Activated T-cell treated with anti-CD3 and anti-CD28 coated beads for 48 hours (primary cell): Measurements from ENCODE around the gene SUMF1.

Experiments used
- DNase-seq: peaks from one replicate; pipeline ENCODE4 v3.0.0-alpha.2; 2020; ENCODE audit warnings: low read depth

SUMF1 gene

DNA sequence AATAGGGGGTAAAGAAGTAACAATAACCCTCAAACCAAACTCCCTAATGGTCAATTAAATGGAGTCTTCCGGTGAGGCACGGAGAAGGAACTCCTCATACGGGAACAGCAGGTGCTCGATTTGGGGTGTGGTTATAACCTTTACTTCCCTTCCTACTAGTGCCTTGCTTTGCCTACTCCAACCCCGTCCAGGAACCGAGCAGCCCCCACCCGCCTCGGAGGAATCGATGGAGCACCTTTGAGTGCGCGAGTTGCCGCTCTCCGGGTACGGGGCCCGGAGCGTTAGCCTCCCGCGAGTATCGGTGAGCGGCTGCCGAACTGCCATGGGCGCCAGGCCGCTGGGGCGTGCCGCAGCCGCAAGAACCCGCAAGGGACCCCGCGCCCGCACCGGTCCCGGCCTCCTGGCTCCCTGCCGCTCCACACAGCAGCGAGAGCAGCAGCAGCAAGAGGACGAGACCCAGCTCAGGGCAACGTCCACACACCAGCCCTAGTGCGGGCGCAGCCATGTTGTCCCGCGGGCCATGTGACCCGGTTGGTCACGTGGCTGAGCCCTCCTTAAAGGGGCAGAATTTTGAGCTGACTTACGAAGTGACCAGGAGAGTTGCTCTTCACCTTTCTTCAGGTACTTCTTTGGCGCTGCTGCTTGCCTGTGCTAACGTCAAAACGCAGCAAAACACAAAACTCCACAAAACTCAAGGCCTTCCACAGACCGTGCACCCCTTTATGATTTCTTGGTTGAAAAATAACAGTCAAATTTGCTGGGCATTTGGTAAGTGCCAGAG is at the start of gene SUMF1:
Gene SUMF1 (minus strand): TSS at position 529 of the 781 bp plus-strand sequence. CDS start 24 bp downstream, at position 505.
- peak; percentile 61 for DNase-seq

DNA sequence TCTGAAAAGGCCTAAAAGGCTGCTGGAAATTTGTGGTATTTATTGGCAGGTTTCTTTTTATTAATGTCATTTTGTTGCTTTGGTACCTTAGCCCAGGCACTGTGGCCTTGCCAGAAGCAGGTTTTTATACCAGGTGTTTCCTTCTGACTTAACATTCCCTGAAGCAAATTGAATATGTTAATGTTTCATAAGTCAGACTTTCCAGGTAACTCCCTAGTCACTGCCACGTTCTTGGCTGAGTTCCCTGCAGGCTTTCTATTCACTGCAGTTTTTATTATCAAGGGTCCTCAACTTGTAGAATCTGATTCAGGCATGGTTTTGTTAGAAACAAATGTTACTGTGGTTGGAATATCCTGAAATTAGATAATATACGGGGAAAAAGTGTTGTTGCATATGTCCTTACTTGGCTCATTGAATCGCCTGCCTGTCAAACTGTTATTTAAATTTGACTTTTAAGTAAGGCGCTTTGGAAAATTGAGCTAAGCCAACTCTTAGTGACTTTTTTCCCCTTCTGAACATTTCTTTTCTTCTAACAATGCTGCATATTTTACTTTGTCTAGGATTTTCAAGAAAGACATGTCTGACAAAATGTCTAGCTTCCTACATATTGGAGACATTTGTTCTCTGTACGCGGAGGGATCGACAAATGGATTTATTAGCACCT is 49.0 kb upstream of the SUMF1 start:
- DNase-seq = no peak

DNA sequence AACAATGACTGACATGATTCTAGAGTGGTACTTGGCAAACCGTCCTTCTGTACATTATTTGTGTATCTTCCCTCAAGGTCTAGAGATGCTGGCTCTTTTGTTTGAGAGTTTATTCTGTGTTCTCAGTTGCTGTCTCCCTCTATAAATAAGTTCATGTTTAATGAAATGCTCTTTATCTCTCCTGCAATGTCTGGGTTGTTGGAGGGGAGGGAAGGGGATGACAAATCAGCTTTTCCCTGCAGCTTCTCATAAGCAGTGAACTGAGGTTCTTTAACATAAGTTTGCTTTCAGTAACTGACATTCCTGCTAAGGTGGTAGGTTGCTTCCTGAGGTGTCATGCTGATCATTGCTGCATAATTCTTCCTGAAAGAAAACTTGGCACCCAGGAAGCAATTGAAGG is 47.8 kb upstream of the SUMF1 start:
- no peak for DNase-seq

DNA sequence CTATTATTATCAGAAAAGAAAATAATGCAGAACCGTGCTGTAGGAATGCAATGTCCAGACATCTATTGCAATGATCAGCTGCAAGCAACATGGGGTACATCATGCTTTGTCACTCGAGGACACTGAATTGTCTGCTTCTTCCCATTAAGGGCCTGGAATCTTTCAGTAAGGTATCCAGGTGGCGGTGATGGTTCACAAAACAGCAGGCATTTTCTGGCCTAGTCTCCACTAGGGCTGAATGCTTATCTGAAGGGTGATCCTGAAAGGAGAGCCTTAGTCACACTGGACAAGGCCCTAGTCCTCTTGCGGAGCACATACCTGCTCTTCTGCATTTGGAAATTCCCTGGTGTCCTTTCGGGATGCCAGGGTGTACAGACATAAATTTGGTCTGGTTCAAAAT is 47.3 kb upstream of the SUMF1 start:
- no peak for DNase-seq

DNA sequence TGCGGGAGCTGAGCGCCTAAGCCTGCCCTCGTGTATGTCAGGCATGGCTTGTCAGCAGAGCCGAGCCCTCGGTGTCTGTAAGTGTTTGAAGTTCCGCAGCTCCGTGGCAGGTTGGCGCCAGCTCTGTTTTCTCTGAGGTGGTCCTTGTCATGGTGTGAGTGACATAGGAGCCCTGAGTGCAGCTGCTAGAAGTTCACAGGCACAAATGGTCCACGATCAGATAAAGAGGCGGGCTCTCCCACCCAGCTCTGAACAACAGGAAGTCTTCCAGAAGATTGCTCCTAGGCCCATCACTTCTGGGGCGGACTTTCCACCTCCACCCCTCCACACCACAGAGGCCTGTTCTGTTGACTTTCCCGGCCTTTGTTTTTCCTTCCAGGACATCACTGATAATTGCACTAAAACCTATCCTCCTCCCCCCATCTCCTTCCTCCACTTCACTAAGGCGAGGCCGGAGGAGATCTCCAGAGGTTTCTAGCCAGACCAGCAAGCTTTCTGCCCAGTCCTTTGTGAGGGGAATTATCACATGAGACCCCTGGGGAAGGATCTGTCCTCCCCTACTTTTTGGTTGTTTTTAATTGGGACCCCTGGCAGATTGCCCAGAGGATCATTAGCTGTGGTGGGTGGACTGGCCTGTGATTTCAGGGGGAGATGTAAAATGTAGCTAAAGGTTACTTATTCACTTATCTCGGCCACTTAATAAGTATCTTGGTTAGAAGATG is 46.0 kb upstream of the SUMF1 start:
- DNase-seq = no peak

DNA sequence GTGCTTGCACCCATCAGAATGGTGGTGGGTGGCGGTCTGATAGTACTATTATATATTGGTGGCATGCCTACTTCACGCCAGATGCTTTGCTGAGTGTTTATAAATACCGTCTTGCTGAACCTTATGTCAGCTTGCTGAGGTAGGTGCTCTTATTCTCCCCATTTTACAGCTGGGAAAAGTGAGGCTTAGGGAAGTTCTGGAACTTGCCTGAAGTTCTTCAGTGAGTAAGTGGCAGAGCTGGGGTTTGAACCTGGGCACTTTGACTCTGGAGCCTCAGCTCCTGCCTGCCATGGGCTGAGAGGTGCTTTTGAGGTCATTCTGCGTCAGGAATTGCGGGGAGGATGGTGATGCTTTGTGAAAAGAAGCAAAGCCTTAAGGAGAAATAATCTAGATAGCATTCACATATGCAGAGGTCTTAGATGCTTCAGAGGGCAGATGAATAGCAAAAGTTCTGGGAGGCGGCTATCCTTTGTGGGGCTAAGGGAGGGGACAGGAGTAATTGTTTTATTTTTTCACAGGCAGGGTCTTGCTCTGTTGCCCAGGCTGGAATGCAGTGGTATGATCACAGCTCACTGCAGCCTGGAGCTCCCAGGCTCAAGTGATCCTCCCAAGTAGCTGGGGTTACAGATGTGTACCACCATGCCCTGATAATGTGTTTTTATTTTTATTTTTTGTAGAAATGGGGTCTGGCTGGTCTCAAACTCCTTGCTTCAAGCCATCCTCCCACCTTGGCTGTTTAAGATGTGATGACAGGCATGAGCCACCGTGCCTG is 44.6 kb upstream of the SUMF1 start:
- no peak for DNase-seq

DNA sequence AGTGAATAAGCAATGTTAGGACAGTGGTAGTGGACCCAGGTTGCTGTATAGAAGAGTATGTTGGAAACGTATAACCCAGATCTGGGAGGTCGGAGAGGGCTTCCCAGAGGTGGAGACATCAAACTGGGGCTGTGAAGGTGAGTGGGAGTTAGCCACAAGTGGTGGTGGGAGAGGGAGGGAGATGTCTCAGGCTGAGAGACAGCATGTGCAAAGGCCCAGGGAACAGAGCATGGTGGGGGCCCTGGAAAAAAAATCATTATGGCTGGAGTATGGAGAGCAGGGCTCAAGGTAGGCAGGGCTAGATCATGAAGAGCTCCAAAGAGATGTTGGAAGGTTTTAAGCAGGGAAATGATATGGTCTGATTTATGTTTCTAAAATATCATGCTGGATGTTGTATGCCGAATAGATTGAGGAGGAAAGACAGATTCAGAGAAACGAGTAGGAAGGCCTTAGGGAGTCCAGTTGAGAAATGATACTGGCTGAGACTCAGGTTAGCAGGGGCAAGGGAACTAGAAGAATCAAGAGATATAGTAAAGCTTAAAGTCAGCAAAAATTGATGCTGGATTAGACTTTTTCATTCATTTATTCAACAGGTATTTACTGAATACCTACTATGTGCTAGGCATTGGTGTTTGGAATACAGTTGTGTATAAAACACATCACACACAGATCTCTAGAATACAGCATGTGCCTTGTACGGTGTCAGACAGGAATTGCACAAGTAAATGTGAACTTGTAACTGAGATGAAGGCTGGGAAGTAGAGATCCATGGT is 43.1 kb upstream of the SUMF1 start:
- no peak for DNase-seq

DNA sequence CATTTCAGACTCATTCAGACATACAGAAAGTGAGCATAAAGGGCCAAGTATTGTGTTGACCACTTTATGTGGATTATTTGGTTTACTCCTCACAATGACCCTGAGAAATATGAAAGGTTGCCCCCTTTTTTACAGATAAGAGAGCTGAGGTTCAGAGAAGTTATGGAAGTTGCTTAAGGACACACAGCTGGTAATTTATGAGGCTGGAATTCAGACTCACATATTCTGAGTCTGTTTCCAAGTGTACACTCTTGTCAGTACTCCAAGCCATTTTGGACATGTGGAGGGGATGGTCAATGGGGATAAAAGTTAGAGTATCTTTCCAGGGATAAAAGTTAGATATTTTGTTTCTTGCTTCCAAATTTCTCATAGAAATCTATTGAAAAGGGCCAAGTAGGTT is 42.0 kb upstream of the SUMF1 start:
- no peak for DNase-seq

DNA sequence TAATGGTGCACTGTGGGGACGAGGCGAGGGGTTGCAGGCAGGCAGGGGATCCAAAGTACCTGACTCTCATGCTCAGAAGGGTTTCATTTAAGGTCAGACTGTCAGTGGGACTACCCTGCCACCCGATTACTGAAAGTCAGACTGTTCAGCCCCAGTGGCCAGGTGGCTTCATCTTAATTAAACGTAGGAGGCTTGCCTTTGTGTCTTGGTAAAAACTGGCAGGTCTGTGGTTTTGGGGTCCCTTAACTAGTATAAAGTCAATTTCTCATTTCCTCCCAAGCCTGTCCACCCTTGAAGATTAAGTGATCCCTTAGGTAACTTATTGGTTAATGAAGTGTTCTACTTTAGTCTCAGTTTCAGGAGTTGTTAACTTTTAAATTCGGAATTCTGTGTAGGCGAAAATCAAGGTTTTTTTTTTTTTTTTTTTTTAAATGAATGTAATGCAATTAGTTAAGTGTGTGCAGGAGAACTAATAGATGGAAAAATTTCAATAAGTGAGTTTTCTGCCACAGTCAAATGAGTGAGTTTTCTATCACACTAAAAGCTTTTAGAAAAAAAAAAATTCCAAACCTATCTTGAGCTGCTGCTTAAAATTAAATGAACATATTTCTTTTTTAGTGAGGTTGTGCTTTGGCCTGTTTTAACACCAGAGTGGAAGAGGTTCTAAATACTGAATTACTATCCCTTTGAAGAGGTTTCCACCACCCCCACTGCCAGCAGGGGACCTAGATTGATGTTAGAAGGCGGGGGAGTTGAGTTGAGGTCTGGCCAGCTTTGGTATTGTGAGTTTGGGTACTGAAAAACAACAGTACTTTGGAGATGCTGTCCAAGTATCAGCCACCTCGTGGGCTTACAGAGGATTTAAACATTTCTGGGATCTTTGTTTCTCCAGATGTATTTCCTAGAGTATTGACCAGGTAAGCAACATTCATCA is 41.2 kb upstream of the SUMF1 start:
- no peak for DNase-seq

DNA sequence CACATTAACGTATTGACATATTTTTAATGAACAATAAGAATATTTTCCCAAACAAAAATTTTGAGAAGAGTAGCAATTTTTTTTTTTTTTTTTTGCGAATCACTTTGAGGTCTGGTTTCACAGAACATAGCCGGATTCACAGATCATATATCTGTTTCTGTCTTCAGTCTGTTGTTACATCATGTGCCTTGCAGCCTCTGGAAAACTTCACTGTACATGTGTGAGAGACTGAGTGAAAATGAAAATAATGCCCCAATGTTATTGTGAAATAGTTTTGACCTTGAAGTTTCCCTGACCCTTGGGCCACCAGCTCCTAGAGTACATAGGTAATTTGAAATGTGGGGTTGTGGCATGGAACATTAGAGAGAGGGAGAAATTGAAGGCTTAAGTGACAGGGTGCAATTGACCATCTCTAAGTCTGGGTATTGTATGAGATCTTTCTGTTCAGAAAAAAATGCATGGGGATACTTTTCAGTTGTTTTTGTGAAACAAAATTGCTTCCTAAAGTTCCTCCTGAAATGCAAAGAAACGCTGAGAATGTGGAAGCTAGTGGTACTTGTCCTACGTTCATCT is 40.0 kb upstream of the SUMF1 start:
- no peak for DNase-seq

DNA sequence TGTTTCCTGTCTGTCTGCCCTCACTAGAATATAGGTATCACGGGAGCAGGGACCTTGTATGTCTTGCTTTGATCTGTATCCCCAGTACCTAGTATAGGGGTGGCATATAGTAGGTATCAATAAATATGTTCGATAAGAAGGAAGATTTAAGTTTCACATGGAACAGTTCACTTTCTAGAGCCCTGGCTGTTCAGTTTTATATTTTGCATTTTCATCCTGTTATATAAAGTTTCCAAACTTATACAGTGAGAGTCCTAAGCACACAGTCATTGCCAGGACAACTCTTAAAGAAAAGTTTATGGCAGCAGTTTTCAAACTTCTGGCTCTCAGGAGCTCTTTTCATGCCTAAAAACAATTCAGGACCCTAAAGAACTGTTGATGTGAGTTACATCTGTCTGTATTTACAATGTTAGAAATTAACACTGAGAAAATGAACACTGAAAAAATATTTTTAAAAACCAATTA is 39.5 kb upstream of the SUMF1 start:
- DNase-seq = no peak

DNA sequence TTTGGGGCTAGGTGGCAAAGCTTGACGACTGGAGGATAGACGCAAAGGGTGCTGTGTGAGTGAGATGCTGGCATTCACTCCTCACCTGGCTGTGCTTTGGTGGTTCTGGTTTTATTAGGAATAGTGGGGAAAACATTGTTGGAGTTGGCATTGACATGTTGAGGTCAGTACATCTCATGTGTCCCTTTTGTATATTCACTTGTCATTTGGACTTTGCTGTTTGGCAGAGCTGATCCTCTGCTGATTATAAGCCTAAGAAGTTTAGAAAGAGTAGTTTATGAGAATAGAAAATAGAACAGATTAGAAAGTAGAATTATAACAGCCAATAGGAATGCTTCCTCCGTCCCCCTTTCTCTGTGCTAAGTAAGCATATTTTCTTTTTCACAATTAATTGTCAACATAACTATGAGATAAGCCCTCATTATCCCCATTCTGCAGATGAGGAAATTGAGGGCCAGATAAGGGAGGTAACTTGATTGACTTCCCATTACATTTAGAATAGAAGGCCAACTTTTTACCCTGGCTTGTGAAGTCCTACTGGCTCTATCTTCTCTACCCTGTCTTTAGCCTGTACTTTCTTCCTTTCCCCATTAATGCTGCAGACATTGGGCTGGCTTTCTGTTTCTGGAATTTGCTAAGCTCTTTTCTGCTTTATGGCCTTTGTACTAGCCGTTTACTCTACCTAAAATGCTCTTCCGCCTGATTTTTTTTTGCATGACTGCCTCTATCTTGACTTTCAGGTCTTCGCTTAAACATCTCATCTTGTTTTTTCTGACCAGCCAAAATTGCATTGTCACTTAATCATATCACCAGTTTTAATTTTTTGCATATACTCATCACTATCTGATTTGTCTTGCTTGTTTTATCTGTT is 38.9 kb upstream of the SUMF1 start:
- no peak for DNase-seq

DNA sequence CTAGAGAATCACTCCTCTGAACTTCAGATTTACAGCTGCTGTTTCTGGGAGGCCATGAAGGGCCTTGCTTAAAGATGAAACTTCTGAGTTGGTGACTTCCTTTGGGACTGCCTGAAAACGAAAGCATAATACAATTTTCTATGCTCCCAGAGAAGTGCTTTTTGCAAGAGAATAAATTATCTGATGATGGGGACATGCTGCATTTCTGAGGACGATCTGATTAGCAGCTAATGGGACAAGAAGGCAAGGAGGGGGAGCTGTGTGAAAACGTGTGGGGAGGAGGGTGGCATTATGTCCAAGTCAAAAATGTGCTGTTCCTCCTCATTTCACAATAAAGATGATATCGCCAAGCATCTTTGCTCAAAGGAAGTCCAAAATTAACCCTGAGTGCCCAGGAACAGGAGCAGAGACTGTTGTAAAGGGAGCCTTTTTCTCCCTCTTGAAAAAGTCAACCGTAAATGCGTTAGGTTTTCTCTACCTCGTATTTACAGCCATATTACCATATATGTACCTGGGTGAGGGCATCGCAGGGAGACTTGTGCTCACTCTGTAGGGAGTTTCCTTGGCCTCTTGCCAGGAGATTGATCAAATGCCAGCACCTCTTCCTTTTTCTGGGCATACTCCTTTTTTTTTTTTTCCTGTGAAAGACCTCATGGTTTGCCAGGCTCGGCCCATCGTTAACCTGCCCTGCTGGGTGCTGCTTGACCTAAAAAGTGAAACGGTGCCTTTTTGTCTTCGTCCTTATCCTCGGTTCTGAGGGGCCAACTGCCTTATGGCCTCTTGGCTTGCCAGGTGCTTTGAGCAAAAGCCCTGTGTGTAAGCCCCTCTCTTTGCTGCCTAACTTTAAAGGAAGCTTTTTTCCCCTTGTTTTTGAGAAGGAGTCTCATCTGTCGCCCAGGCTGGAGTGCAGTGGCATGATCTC is 37.5 kb upstream of the SUMF1 start:
- DNase-seq = no peak

DNA sequence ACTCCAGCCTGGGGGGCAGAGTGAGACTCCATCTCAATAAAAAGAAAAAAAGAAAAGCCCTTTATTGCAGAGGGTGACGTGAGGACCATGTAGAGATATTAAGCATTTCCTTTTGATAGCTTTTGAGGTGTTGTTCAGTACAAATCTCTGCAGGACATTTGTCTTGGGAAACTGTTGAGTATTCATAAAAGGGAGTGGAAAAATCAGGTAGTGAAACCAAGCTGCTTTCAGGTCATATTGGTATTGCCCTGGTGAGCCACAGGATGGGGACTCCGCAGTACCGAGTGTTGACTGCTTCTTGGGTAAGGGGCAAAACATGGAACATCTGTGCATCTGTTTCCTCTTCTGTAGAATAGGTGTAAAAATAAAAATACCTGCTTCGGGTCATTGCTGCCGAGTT is 36.0 kb upstream of the SUMF1 start:
- DNase-seq = no peak

DNA sequence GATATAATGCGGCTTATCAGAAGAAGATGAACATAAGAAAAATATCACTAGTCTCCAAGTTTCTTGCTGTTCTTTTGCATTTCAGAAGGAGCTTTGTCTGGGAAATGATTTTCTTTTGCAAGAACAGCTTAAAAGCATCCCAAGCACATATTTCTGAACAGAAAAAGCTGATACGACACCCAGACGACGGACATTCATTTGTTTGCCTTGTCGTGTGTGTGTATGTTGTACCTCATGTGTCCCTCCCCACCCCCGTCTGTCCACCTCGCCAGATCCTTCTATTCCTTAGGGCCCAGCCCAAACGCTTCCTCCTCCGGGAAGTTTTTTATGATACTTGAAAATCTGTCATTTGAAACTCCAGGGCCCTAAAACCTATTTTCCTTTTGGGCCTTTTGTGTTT is 34.9 kb upstream of the SUMF1 start:
- DNase-seq = no peak

DNA sequence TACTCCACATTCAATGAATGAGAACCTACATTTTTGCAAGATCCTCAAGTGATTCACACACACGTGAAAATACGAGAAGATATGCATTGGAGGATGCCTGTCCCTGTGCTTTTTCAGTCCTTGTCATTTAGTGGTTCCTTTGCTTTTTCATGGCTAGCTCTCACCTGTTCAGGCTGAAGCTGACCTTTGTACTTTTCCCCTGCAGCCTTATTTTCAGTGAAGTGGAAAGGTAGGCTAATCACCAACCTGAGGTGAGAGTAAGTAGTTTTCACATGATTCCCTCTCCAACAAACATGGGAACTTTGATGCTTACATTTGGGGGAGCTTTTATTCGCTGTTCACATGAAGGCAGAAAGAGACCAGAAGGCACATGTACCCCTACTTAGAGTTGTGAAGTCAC is 34.4 kb upstream of the SUMF1 start:
- DNase-seq = no peak

DNA sequence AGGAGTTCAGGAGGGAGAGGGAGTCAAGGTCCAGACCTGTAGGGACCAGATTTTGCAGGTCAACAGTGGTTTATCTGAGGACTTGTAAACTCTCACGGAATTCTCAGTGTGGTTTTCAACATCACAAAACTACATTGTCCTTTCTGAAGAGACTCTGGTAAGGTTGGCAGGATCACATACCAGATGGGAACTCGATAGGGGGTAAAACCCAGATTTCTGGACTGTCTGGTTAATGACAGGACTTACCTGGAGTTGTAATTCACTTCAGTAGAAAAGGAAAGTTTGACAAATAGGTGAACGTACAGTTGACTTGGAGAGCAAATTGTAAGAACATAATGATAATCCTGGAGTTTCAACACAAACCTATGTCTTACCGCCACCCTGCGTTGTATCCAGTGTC is 31.4 kb upstream of the SUMF1 start:
- no peak for DNase-seq

DNA sequence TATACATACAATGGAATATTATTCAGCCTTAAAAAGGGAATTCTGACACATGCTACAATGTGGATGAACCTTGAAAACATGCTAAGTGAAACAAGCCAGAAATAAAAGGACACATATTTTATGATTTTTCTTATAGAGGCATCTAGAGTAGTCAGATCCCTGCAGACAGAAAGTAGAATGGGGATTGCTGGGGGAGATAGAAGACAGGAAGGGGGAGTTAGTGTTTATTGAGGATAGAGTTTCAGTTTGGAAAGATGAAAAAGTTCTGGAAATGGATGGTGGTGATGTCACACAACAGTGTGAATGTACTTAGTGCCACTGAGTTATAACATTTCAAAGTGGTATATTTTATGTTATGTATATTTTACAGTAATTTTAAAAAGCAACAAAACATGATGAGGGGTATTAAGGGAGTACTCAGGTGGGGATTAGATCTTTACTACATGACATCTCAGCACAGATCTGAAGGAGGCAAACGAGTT is 30.8 kb upstream of the SUMF1 start:
- DNase-seq = no peak
